Sigmoid colon (tissue), 4 donors: Measurements from ENCODE around the gene CEACAM6.

Experiments used
- POLR2AphosphoS5 ChIP-seq, 4 donors: sonication (generic); formaldehyde crosslinking; IDR thresholded peaks; one replicate each; pipeline ENCODE4 v1.6.1; 2017; ENCODE audit warnings: antibody characterized with exemption in 4 of 4
- TF ChIP-seq, protein P1 (sequence below), 4 experiments: fragments of 450-650 bp in 3 of 4; fragments of 200-600 bp in 1 of 4; IDR thresholded peaks; one replicate each; pipeline ENCODE4 v1.5.1; 2016 to 2019; ENCODE audit warnings: antibody characterized with exemption in 4 of 4, mild to moderate bottlenecking in 3 of 4, moderate library complexity in 2 of 4

- TF ChIP-seq, protein P1, sequence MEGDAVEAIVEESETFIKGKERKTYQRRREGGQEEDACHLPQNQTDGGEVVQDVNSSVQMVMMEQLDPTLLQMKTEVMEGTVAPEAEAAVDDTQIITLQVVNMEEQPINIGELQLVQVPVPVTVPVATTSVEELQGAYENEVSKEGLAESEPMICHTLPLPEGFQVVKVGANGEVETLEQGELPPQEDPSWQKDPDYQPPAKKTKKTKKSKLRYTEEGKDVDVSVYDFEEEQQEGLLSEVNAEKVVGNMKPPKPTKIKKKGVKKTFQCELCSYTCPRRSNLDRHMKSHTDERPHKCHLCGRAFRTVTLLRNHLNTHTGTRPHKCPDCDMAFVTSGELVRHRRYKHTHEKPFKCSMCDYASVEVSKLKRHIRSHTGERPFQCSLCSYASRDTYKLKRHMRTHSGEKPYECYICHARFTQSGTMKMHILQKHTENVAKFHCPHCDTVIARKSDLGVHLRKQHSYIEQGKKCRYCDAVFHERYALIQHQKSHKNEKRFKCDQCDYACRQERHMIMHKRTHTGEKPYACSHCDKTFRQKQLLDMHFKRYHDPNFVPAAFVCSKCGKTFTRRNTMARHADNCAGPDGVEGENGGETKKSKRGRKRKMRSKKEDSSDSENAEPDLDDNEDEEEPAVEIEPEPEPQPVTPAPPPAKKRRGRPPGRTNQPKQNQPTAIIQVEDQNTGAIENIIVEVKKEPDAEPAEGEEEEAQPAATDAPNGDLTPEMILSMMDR (IDR thresholded peaks at IDR 0.05) = peak; percentile 51 to 73 (median 64)
- no peak for TF ChIP-seq POLR2AphosphoS5 (IDR thresholded peaks at IDR 0.05)
Measured at GRCh38 chr19:41785653-41786052, 30.3 kb downstream of the CEACAM6 start.
